HL-60 (cell line): ENCODE results near the gene MSN.

Source experiments
- DNase-seq, 2 experiments: peaks; one replicate each; pipeline ENCODE4 v3.0.0-alpha.2; 2010 to 2020; ENCODE audit warnings: low read depth in 1 of 2, low spot score in 1 of 2
- H3K27ac ChIP-seq: fragments of 250-450 bp; sonication (Bioruptor Pico); replicated peaks from 2 replicates; pipeline ENCODE4 v1.5.1; 2020; ENCODE audit warnings: mild to moderate bottlenecking, moderate library complexity
- H3K27me3 ChIP-seq: fragments of 250-450 bp; sonication (Bioruptor Pico); 2 replicates; pipeline ENCODE4 v1.5.1; 2021; ENCODE audit warnings: mild to moderate bottlenecking, moderate library complexity; ENCODE audit not compliant: insufficient read depth, poor library complexity, severe bottlenecking
- H3K4me3 ChIP-seq: replicated peaks from 2 replicates; pipeline ENCODE4 v1.5.1; 2011; ENCODE audit warnings: mild to moderate bottlenecking, control low read depth, low read length; ENCODE audit not compliant: insufficient read depth
- GABPA ChIP-seq: IDR thresholded peaks from 2 replicates; pipeline ENCODE4 v1.6.1; 2012; ENCODE audit warnings: low read depth
- POLR2AphosphoS5 ChIP-seq: IDR thresholded peaks from 2 replicates; pipeline ENCODE4 v1.6.1; 2012; ENCODE audit warnings: low read depth
- SPI1 ChIP-seq: IDR thresholded peaks from 2 replicates; pipeline ENCODE4 v1.6.1; 2012; ENCODE audit warnings: low read depth, mild to moderate bottlenecking, borderline replicate concordance
- TF ChIP-seq, protein P1 (sequence below): IDR thresholded peaks from 2 replicates; pipeline ENCODE4 v1.6.1; 2012; ENCODE audit warnings: low read depth; ENCODE audit not compliant: insufficient replicate concordance
- TF ChIP-seq, protein P2 (sequence below): IDR thresholded peaks from one replicate; pipeline ENCODE4 v1.5.1; 2011; ENCODE audit warnings: low read length, control low read depth, inconsistent platforms; ENCODE audit not compliant: insufficient read depth

The MSN gene

GRCh38 chrX:65702956-65703355 lies 35.5 kb downstream of the MSN start:
- H3K4me3 ChIP-seq: no peak overlapping the region
- H3K27me3 ChIP-seq: no peaks in the 10 kb centered on the region
- peak overlapping the region; percentile 57 for H3K27ac ChIP-seq
- TF ChIP-seq, protein P1, sequence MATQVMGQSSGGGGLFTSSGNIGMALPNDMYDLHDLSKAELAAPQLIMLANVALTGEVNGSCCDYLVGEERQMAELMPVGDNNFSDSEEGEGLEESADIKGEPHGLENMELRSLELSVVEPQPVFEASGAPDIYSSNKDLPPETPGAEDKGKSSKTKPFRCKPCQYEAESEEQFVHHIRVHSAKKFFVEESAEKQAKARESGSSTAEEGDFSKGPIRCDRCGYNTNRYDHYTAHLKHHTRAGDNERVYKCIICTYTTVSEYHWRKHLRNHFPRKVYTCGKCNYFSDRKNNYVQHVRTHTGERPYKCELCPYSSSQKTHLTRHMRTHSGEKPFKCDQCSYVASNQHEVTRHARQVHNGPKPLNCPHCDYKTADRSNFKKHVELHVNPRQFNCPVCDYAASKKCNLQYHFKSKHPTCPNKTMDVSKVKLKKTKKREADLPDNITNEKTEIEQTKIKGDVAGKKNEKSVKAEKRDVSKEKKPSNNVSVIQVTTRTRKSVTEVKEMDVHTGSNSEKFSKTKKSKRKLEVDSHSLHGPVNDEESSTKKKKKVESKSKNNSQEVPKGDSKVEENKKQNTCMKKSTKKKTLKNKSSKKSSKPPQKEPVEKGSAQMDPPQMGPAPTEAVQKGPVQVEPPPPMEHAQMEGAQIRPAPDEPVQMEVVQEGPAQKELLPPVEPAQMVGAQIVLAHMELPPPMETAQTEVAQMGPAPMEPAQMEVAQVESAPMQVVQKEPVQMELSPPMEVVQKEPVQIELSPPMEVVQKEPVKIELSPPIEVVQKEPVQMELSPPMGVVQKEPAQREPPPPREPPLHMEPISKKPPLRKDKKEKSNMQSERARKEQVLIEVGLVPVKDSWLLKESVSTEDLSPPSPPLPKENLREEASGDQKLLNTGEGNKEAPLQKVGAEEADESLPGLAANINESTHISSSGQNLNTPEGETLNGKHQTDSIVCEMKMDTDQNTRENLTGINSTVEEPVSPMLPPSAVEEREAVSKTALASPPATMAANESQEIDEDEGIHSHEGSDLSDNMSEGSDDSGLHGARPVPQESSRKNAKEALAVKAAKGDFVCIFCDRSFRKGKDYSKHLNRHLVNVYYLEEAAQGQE: no peak
- TF ChIP-seq POLR2AphosphoS5: no peak
- no peak for TF ChIP-seq GABPA
- TF ChIP-seq, protein P2, sequence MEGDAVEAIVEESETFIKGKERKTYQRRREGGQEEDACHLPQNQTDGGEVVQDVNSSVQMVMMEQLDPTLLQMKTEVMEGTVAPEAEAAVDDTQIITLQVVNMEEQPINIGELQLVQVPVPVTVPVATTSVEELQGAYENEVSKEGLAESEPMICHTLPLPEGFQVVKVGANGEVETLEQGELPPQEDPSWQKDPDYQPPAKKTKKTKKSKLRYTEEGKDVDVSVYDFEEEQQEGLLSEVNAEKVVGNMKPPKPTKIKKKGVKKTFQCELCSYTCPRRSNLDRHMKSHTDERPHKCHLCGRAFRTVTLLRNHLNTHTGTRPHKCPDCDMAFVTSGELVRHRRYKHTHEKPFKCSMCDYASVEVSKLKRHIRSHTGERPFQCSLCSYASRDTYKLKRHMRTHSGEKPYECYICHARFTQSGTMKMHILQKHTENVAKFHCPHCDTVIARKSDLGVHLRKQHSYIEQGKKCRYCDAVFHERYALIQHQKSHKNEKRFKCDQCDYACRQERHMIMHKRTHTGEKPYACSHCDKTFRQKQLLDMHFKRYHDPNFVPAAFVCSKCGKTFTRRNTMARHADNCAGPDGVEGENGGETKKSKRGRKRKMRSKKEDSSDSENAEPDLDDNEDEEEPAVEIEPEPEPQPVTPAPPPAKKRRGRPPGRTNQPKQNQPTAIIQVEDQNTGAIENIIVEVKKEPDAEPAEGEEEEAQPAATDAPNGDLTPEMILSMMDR: no peak
- TF ChIP-seq SPI1: no peak
- no peak for DNase-seq

DNA sequence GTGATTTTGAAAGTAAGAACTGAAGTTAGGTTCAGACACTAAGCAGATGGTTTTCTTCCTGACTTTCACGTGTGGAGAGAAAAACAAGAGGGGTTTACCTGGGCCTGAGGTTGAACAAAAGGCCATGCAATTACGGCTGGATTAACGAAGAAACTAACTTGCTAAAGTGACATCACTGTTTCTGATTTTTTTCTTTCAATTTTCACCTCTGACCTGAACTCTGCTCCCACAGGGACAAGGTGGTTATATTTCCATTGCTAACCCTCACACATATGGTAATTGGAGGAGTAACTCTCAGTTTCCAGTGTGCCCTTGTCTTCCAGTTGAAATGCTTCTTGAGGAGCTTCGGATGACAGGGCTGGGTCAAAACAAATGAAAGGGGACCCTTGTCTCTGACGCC lies 38.0 kb downstream of the MSN start:
- no peak for DNase-seq
- H3K4me3 ChIP-seq: no peak overlapping the region
- TF ChIP-seq, protein P2: no peak
- TF ChIP-seq POLR2AphosphoS5: no peak
- TF ChIP-seq, protein P1: no peak
- TF ChIP-seq SPI1: no peak
- TF ChIP-seq GABPA: no peak
- no peaks in the 10 kb centered on the region for H3K27me3 ChIP-seq
- H3K27ac ChIP-seq: peak overlapping the region; percentile 18

GRCh38 chrX:65706041-65706828 lies 38.8 kb downstream of the MSN start:
- peak overlapping the region; percentile 18 for H3K27ac ChIP-seq
- H3K27me3 ChIP-seq: no peaks in the 10 kb centered on the region
- no peak for DNase-seq
- no peak overlapping the region for H3K4me3 ChIP-seq
- TF ChIP-seq, protein P2: no peak
- TF ChIP-seq GABPA (no peak), POLR2AphosphoS5 (no peak), SPI1 (no peak)
